ENCODE data around the gene SLC5A6.

SLC5A6 gene

GRCh38 chr2:27211943-27212625 is at the start of gene SLC5A6, which contains the start of gene ATRAID:
Gene SLC5A6 (minus strand): TSS chr2:27212268. CDS start chr2:27207650, 4,618 bp downstream.
Gene ATRAID (plus strand): TSS chr2:27212041. CDS start chr2:27212369, 328 bp downstream.
- peak; percentile 85 to 88 for DNase-seq

- DNase-seq = no peak
These were observed 49.3 kb upstream of the SLC5A6 start for GRCh38 chr2:27261241-27261925.

DNA sequence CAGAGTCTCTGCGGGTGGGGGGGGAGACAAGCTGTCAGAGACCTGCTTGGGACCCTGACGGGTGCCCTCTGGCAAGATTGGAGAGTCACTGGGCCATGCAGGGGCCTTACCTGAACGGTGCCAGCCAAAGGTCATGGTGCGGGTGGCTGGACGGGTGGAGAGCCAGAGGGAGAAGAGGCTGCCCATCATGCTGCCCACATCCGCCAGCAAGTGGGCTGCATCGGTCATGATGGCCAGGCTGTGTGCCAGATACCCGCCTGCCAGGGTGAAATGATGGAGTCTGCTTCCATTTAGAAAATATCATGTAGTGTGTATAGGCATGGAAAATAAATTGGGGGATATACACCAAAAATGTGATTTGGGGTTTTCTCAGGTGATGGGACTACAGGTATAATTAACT is 46.0 kb upstream of the SLC5A6 start:
- DNase-seq = no peak

GRCh38 chr2:27256855-27257454 is 44.9 kb upstream of the SLC5A6 start:
- DNase-seq = no peak

DNA sequence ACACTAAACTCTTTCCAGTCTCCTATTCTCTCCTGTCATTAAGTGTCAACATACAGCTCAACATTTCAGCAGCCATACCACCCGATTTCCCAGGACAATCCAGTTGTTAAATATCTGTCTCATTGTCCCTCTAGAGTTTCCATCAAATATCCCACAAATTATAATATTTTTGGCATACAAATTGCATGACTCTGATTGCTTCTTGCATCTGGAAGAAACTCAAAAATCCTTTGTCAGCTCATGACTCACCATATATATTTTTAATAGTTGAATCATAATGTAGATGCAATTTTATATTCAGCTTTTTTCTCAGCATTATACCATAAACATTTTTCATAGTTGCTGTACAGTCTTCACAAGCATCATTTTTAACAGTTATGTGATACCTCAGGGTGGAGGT is 43.6 kb upstream of the SLC5A6 start:
- DNase-seq = no peak

GRCh38 chr2:27255187-27255586 is 43.1 kb upstream of the SLC5A6 start:
- no peak for DNase-seq

DNA sequence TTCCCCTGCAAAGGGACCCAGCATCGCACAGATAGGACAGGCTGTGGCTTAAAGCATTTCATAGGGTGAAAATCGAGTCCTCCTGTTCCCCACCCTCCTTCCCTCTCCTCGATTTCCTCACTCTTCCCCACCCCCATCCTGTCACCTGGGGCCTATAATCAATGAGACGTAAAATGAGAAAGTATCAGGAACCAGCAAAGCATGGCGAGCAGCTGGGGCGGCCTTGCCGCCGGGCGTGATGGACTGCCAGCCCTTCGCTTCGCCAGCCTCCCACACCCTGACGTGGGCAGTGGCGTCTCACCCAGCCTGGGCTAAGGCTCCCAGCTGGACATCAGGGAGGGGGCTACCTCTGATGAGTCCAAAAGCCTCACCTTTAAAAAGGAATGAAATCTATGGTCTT is 39.7 kb upstream of the SLC5A6 start:
- no peak for DNase-seq

GRCh38 chr2:27250652-27251379 is 38.7 kb upstream of the SLC5A6 start:
- DNase-seq = no peak

DNA sequence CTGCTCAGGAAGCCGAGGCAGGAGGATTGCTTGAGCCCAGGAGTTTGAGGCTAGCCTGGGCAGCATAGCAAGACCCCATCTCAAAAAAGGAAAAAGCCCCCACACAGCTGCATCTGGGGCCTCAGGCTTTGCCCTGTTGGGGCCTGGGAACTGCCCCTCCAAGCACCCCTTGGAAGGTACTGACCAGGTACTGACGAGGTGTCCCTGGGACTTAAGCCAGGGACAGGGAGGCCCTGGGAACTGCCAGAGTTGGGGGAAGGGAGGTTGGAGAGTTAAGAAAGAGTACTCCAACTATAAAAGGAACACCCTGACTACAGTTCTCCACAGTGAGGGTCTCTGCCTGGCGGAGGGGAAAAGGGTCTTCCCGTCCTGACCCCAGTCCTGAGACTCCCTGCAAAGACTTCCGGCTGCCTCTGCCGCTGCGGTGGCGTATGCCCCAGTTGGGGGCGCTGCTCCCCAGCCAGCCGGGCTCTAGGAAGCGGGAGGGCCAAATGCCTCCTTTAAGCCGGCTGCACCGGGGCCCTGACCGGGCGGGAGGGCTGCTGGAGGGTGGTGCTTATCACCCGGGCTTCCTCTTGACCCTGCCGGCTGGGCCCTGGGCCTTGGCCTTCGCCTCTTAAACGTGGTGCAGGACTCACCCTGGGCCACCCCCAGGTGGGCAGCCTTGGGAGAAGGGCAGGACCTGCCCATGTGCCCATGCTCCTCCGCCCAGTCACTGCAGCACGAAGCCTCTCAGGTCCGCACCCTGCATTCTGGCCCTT is 38.0 kb upstream of the SLC5A6 start:
- DNase-seq = peak; percentile 46 to 54

GRCh38 chr2:27249159-27249890 is 37.3 kb upstream of the SLC5A6 start:
- no peak for DNase-seq

DNA sequence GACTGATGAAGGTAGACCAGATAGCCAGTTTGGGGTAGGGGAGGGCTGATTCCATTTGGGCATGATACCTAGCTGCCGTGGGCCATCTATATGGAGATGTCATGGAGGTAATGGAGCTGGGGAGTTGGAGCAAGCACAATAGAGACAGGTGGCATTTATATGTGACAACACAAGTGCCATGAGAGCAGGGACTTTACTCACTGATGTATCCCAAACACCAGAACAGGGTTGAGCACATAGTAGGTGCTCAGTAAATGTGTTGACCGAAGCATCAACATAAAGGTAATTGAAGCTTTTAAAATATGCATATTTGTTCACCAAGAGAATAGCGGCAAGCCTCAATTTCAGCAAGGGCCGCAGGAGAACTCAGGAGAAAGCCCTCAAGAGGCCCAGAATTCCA is 35.8 kb upstream of the SLC5A6 start:
- no peak for DNase-seq

- DNase-seq = no peak
These were observed 33.6 kb upstream of the SLC5A6 start for GRCh38 chr2:27245626-27246025.

- no peak for DNase-seq
These were observed 33.0 kb upstream of the SLC5A6 start for GRCh38 chr2:27245116-27245515.

DNA sequence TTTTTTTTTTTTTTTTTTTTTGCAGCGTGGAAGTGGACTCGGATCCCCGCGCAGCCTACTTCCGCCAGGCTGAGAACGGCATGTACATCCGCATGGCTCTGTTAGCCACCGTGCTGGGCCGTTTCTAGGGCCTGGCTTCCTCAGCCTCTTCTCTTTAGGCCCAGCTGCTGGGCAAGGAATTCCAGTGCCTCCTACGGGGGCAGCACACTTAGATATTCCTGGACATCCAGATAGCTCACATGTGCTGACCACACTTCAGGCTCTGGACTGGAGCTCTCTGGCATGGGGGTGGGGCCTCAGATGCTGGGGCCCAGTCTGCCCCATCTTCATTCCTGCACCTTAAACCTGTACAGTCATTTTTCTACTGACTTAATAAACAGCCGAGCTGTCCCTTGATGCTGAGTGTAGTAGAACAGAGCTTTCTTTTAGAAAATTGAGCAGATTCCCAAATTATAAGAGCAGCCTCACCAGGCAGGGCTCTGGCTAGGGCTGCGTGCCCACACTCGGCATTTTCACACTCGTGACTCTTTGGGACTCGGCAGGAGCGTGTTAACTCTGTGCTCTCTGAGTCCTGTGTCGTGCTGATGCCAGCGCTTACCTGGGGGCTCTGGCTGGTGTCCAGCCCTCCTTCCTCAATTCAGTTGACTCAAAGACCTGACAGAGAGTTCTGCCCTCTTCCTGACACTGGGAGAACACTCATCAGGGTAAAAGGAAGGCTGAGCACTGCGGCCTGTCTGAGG is 31.5 kb upstream of the SLC5A6 start:
- DNase-seq = no peak

DNA sequence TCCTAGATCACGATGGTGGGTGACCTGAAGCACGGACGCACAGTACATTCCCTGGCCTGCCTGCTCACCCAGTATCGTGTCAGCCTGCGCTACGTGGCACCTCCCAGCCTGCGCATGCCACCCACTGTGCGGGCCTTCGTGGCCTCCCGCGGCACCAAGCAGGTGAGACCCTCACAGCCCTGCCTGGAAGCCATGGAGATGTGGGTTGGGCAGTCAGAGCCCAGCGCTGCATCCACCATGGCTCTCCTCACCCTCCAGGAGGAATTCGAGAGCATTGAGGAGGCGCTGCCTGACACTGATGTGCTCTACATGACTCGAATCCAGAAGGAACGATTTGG is 30.5 kb upstream of the SLC5A6 start:
- DNase-seq = no peak

GRCh38 chr2:27241761-27242613 is 29.9 kb upstream of the SLC5A6 start:
- peak in 1 of 2 experiments; percentile 9 for DNase-seq

DNA sequence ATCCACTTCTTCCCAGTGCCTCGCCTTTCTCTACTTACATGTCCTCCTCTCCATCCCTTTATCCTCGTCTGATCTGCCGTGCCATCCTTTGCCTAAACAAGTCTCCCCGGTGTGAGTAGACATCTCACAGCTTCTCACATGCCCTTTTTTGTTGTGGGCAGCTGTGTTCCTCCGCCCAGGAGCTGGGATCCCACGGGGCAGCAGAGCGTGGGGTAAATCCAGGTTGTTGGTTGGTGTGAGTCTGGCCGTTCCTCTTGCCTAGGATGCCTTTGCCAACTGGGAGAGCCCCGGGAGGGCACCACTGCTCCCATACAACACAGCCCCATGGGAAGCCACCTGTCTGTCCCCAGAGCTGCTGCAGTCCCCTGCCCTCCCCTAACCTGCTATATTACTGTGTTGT is 28.3 kb upstream of the SLC5A6 start:
- no peak for DNase-seq

DNA sequence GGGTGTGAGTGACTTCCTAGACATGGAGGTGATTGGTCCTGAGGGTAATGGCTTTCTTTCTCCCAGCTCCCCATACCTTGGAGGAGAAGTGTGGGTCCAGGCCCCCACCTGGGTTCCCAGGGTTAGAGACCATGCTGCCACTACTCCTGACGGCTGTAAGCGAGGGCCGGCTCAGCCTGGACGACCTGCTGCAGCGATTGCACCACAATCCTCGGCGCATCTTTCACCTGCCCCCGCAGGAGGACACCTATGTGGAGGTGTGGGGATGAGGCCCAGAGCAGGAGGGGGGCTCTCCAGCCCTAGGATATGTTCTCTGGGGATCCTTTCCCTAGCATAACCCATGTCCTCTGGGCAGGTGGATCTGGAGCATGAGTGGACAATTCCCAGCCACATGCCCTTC is 26.9 kb upstream of the SLC5A6 start:
- no peak for DNase-seq

DNA sequence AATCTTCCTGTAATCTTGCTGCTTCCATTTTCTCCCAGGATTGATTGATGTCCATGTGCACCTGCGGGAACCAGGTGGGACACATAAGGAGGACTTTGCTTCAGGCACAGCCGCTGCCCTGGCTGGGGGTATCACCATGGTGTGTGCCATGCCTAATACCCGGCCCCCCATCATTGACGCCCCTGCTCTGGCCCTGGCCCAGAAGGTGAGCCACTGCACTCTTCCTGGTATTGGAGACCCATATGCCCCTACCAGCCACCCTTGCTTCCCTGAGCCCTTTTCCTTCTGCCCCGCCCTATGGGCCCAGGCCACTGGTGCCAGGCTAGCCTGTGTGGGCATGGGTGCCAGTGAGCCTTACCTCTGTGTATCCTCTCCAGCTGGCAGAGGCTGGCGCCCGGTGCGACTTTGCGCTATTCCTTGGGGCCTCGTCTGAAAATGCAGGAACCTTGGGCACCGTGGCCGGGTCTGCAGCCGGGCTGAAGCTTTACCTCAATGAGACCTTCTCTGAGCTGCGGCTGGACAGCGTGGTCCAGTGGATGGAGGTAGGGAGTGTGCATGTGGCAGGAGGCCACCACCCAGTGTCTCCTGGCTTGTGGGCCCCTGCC is 25.4 kb upstream of the SLC5A6 start:
- no peak for DNase-seq

GRCh38 chr2:27236626-27237025 is 24.6 kb upstream of the SLC5A6 start:
- no peak for DNase-seq

Data from Kasumi-1 (cell line).